HepG2 (cell line): ENCODE measurements around the gene CEP104. TPM values are rescaled to one million over a fixed set of nuclear protein-coding genes. Genes with fewer than 3 reads are reported as not detected.

ENCODE experiments used
- ATF3 ChIP-seq: sonication (generic); formaldehyde crosslinking; IDR thresholded peaks from 2 replicates; pipeline ENCODE4 v1.4.0; 2020; ENCODE audit warnings: missing genetic modification reagents
- CSRNP1 ChIP-seq: sonication (generic); formaldehyde crosslinking; IDR thresholded peaks from 2 replicates; pipeline ENCODE4 v1.8.1; 2023; ENCODE audit warnings: mild to moderate bottlenecking, missing genetic modification reagents
- HINFP ChIP-seq: sonication (generic); formaldehyde crosslinking; IDR thresholded peaks from 2 replicates; pipeline ENCODE4 v1.4.0; 2020; ENCODE audit warnings: low read depth, mild to moderate bottlenecking, missing genetic modification reagents
- LCORL ChIP-seq, 2 experiments: fragments of 450-650 bp in 1 of 2; sonication (generic) in 1 of 2; formaldehyde crosslinking in 1 of 2; IDR thresholded peaks; 2 replicates each; pipeline versions ENCODE4 v1.5.0 to v1.6.1; 2017 to 2020; ENCODE audit warnings: antibody characterized with exemption in 1 of 2, missing genetic modification reagents in 1 of 2
- MAFF ChIP-seq: IDR thresholded peaks from 2 replicates; pipeline ENCODE4 v1.6.1; 2011; ENCODE audit warnings: low read depth, low read length, improper control_type of control experiment
- PHB2 ChIP-seq: fragments of 450-650 bp; IDR thresholded peaks from 2 replicates; pipeline ENCODE4 v1.6.1; 2018; ENCODE audit not compliant: partially characterized antibody
- PLSCR1 ChIP-seq: sonication (generic); formaldehyde crosslinking; IDR thresholded peaks from 2 replicates; pipeline ENCODE4 v1.5.0; 2020; ENCODE audit warnings: missing genetic modification reagents, mild to moderate bottlenecking, borderline replicate concordance
- SIX1 ChIP-seq: sonication (generic); formaldehyde crosslinking; IDR thresholded peaks from 2 replicates; pipeline ENCODE4 v1.4.0; 2020; ENCODE audit warnings: missing genetic modification reagents, borderline replicate concordance
- STAT6 ChIP-seq: sonication (generic); formaldehyde crosslinking; IDR thresholded peaks from 2 replicates; pipeline ENCODE4 v1.4.0; 2020; ENCODE audit warnings: missing genetic modification reagents, mild to moderate bottlenecking, borderline replicate concordance
- SYNCRIP ChIP-seq: fragments of 200-400 bp; formaldehyde crosslinking; IDR thresholded peaks from 2 replicates; pipeline ENCODE4 v1.6.1; 2018; ENCODE audit warnings: mild to moderate bottlenecking, low read depth, low read length; ENCODE audit not compliant: insufficient read depth
- TAF1 ChIP-seq: sonication (generic); formaldehyde crosslinking; IDR thresholded peaks from 2 replicates; pipeline ENCODE4 v1.4.0; 2020; ENCODE audit warnings: missing genetic modification reagents
- TFAP4 ChIP-seq: sonication (generic); IDR thresholded peaks from 2 replicates; pipeline ENCODE4 v1.6.1; 2016; ENCODE audit warnings: low read depth, borderline replicate concordance
- TRIM22 ChIP-seq: fragments of 450-650 bp; IDR thresholded peaks from 2 replicates; pipeline ENCODE4 v1.6.1; 2017
- ZNF800 ChIP-seq: sonication (generic); formaldehyde crosslinking; IDR thresholded peaks from 2 replicates; pipeline ENCODE4 v1.4.0; 2020; ENCODE audit warnings: missing genetic modification reagents
- ZNF816 ChIP-seq: sonication (generic); formaldehyde crosslinking; IDR thresholded peaks from 2 replicates; pipeline ENCODE4 v1.8.0; 2022; ENCODE audit warnings: missing genetic modification reagents, mild to moderate bottlenecking, borderline replicate concordance
- polyA plus RNA-seq, 8 experiments: library from polyadenylated mRNA; depleted of rRNA in 3 of 8; stranded (reverse) in 7 of 8; unstranded in 1 of 8; fragments of >200 nt; fragmentation: Illumina TruSeq in 4 of 8; extraction: Trizol in 4 of 8; gene quantifications; 2 replicates each; pipeline versions ENCODE4 v1.2.1 to v1.2.3, GENCODE V29; 2011 to 2016; ENCODE audit warnings: low read depth in 4 of 8, missing spikeins in 1 of 8, mixed read lengths in 1 of 8; ENCODE audit not compliant: insufficient read depth in 1 of 8
- total RNA-seq, 5 experiments: library from RNA; depleted of rRNA; stranded (reverse); fragments of >200 nt; fragmentation: Illumina TruSeq; extraction: Trizol; gene quantifications; 2 replicates each; pipeline ENCODE4 v1.2.3, GENCODE V29; 2016; ENCODE audit warnings: low read depth in 1 of 5

Gene CEP104
- total and polyA plus RNA-seq, 2 of the 13 experiments (the other 11 are each of a cell fraction or from before 2014, with no cell fraction given) = 20.4 to 30.1 TPM

GRCh38 chr1:3856923-3857790, at the start of gene CEP104, which contains the start of gene DFFB (continued):
- TF ChIP-seq HINFP (CRISPR knock-in tag) = no peak
- no peak for TF ChIP-seq MAFF
- no peak for TF ChIP-seq TRIM22
- peak; percentile 72; the same call in 1 of the 2 replicates for TF ChIP-seq ZNF800
- TF ChIP-seq PHB2 = no peak
- peak; percentile 76; the same call in 1 of the 2 replicates for TF ChIP-seq CSRNP1 (CRISPR knock-in tag)
- no peak for TF ChIP-seq LCORL (IDR thresholded peaks at IDR 0.05)
- peak; percentile 62 for TF ChIP-seq LCORL (CRISPR knock-in tag; IDR thresholded peaks at IDR 0.05)
- no peak for TF ChIP-seq SIX1 (CRISPR knock-in tag)
- peak; percentile 71; the same call in 1 of the 2 replicates for TF ChIP-seq TFAP4
- TF ChIP-seq TAF1 (CRISPR knock-in tag) = peak; percentile 74; the same call in 1 of the 2 replicates
- TF ChIP-seq PLSCR1 (CRISPR knock-in tag) = no peak
- TF ChIP-seq ATF3 = peak; percentile 16; the same call in 1 of the 2 replicates
- peak; percentile 54; the same call in 1 of the 2 replicates for TF ChIP-seq STAT6
- no peak for TF ChIP-seq SYNCRIP
- TF ChIP-seq ZNF816 (CRISPR knock-in tag) = no peak
